PC-9 (cell line): Measurements from ENCODE around the gene MEF2A. TPM values are rescaled to one million over a fixed set of nuclear protein-coding genes. Genes with fewer than 3 reads are reported as not detected.

Experiments used
- BruUV-seq: library from RNA; stranded (reverse); fragments of 400-500 nt; replicated peaks from 2 replicates; lab custom pipeline; 2021; lab: Mats Ljungman, UMichigan
- CTCF ChIA-PET: fragments of 300-600 bp; sonication (Branson Sonifier 250); formaldehyde crosslinking; loops from one replicate; lab custom pipeline; 2022; ENCODE audit warnings: antibody characterized with exemption; lab: Charles Lee
- POLR2A ChIA-PET: fragments of 300-600 bp; sonication (Branson Sonifier 250); formaldehyde crosslinking; loops from one replicate; lab custom pipeline; 2022; ENCODE audit warnings: antibody characterized with exemption; ENCODE audit not compliant: unreplicated experiment; lab: Charles Lee
- DNase-seq, 2 experiments: peaks; one replicate each; pipeline versions ENCODE4 v3.0.0 to v3.0.0-alpha.2; 2015 to 2022; ENCODE audit warnings: mixed read lengths in 1 of 2
- H2AFZ ChIP-seq: fragments of 200-600 bp; sonication (generic); 2 replicates; pipeline ENCODE4 v1.8.1; 2017; ENCODE audit warnings: antibody characterized with exemption
- H3F3A ChIP-seq: fragments of 200-600 bp; sonication (generic); 2 replicates; pipeline ENCODE4 v1.8.1; 2017; ENCODE audit warnings: antibody characterized with exemption, mild to moderate bottlenecking, low read depth; ENCODE audit not compliant: insufficient read depth
- H3K27ac ChIP-seq: fragments of 200-600 bp; sonication (generic); 2 replicates; pipeline ENCODE4 v1.6.1; 2016; ENCODE audit warnings: mixed run types
- H3K27me3 ChIP-seq: fragments of 200-600 bp; sonication (generic); 2 replicates; pipeline ENCODE4 v1.6.1; 2016; ENCODE audit warnings: low read depth, mixed run types; ENCODE audit not compliant: insufficient read depth
- H3K36me3 ChIP-seq: fragments of 200-600 bp; sonication (generic); 2 replicates; pipeline ENCODE4 v1.6.1; 2016; ENCODE audit warnings: low read depth, mixed run types
- H3K4me1 ChIP-seq: fragments of 200-600 bp; sonication (generic); replicated peaks from 2 replicates; pipeline ENCODE4 v1.6.1; 2016; ENCODE audit warnings: mixed run types; ENCODE audit not compliant: insufficient read depth
- H3K4me2 ChIP-seq: fragments of 200-600 bp; sonication (generic); 2 replicates; pipeline ENCODE4 v1.6.1; 2017; ENCODE audit warnings: mixed run types
- H3K4me3 ChIP-seq: fragments of 200-600 bp; sonication (generic); 2 replicates; pipeline ENCODE4 v1.6.1; 2016; ENCODE audit warnings: mixed run types
- H3K79me2 ChIP-seq: fragments of 200-600 bp; sonication (generic); 2 replicates; pipeline ENCODE4 v1.6.1; 2017; ENCODE audit warnings: low read depth, mixed run types
- H3K9me2 ChIP-seq: fragments of 200-600 bp; sonication (generic); 2 replicates; pipeline ENCODE4 v1.8.1; 2017; ENCODE audit warnings: mild to moderate bottlenecking; ENCODE audit not compliant: insufficient read depth
- H3K9me3 ChIP-seq: fragments of 200-600 bp; sonication (generic); 2 replicates; pipeline ENCODE4 v1.8.1; 2016; ENCODE audit warnings: low read depth; ENCODE audit not compliant: insufficient read depth
- H4K20me1 ChIP-seq: fragments of 200-600 bp; sonication (generic); 2 replicates; pipeline ENCODE4 v1.8.1; 2017; ENCODE audit not compliant: insufficient read depth
- CTCF ChIP-seq: fragments of 200-600 bp; sonication (generic); conservative IDR thresholded peaks from 2 replicates; pipeline ENCODE4 v1.6.1; 2017; ENCODE audit warnings: mixed run types, antibody characterized with exemption, mild to moderate bottlenecking, moderate library complexity
- EZH2 ChIP-seq: fragments of 200-600 bp; sonication (generic); IDR thresholded peaks from 2 replicates; pipeline ENCODE4 v1.8.0; 2017; ENCODE audit warnings: antibody characterized with exemption, low read depth
- intact Hi-C: fragments of 100-400 bp; cut with micrococcal nuclease; formaldehyde crosslinking; loops from one replicate; pipeline ENCODE4 v1.10.0; 2022; ENCODE audit not compliant: unreplicated experiment
- total RNA-seq: library from RNA; stranded (reverse); gene quantifications from 2 replicates; pipeline ENCODE4 v1.2.3, GENCODE V29; 2021

MEF2A gene
- total RNA-seq, 1 experiment from 2014 or later: 31.8 TPM

DNA sequence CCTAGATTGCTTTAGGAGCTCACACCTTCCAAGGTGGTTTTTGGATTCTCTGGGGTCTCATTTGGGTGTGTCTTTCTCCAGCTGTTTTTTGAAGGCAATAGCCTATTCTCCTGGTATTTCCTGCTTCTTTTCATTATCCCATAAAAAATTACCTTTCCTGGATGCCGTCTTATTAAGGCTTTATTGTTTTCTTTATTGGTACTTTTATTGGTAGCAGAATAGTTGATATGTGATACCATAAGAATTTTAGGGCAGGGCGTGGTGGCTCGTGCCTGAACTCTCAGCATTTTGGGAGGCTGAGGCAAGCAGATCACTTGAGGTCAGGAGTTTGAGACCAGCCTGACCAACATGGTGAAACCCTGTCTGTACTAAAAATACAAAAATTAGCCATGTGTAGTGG lies 18.3 kb upstream of the MEF2A start:
- no peaks in the 10 kb centered on the region for H3K9me2 ChIP-seq
- no TSS peak for BruUV-seq
- TF ChIP-seq CTCF (no peak), EZH2 (no peak)
- CTCF ChIA-PET: interaction anchor here (0.6 kb wide), 1 partner anchor 84 kb away, joined by 3 read pairs; no protein-coding TSS in a partner anchor
- no peaks in the 10 kb centered on the region for H4K20me1 ChIP-seq
- DNase-seq: no peak
- H3K27me3 ChIP-seq: no peaks in the 10 kb centered on the region
- POLR2A ChIA-PET: no interaction called here
- no peak overlapping the region for H3K27ac ChIP-seq
- no peak overlapping the region for H2AFZ ChIP-seq
- intact Hi-C loops: no loop called here
- no peaks in the 10 kb centered on the region for H3K36me3 ChIP-seq
- H3K9me3 ChIP-seq: no peaks in the 10 kb centered on the region
- H3K4me1 ChIP-seq: peaks cover 6% of the 10 kb centered on the region; the same call in 1 of the 2 replicates
- H3K79me2 ChIP-seq: no peaks in the 10 kb centered on the region
- no peaks in the 10 kb centered on the region for H3F3A ChIP-seq
- H3K4me3 ChIP-seq: no peak overlapping the region
- H3K4me2 ChIP-seq: no peak overlapping the region

- POLR2A ChIA-PET: no interaction called here
- Histone ChIP-seq H3K79me2 (no peaks in the 10 kb centered on the region), H3K27ac (no peak overlapping the region), H3K9me2 (no peaks in the 10 kb centered on the region), H3K36me3 (no peaks in the 10 kb centered on the region), H4K20me1 (no peaks in the 10 kb centered on the region), H3K27me3 (no peaks in the 10 kb centered on the region), H2AFZ (no peak overlapping the region), H3K4me2 (no peak overlapping the region), H3K4me1 (no peaks in the 10 kb centered on the region), H3K4me3 (no peak overlapping the region), H3F3A (no peaks in the 10 kb centered on the region), H3K9me3 (no peaks in the 10 kb centered on the region)
- intact Hi-C loops: no loop called here
- no peak for TF ChIP-seq EZH2
- no peak for TF ChIP-seq CTCF
- DNase-seq: no peak
- CTCF ChIA-PET: no interaction called here
- no TSS peak for BruUV-seq
Measured at GRCh38 chr15:99550077-99550476, 15.7 kb upstream of the MEF2A start.

DNA sequence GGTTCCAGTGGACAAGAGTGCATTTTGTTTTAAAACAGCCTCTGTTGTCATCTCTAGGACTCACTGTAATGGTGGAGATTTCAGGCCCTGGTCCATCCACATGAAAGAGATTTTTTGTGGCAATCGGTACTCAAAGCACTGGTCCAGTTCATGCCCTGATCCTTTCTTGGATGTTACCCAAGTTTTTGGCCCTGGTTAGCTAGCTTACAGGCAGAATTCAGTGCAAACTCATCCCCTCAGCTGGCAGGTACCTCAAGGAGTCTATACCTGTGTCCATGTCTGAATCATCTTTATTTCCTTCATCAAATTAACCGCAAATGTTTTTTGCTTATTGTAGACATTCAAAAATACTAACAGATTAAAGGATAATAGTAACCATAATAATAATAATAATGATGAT lies 13.7 kb upstream of the MEF2A start:
- intact Hi-C loops: no loop called here
- DNase-seq: no peak
- Histone ChIP-seq H3K4me2 (no peak overlapping the region), H3F3A (no peaks in the 10 kb centered on the region), H3K27ac (no peak overlapping the region), H3K4me3 (no peak overlapping the region), H3K9me3 (no peaks in the 10 kb centered on the region), H3K27me3 (no peaks in the 10 kb centered on the region), H4K20me1 (no peaks in the 10 kb centered on the region), H2AFZ (no peak overlapping the region), H3K9me2 (no peaks in the 10 kb centered on the region), H3K4me1 (no peaks in the 10 kb centered on the region), H3K79me2 (no peaks in the 10 kb centered on the region), H3K36me3 (no peaks in the 10 kb centered on the region)
- TF ChIP-seq CTCF (no peak), EZH2 (no peak)
- POLR2A ChIA-PET: no interaction called here
- CTCF ChIA-PET: no interaction called here
- BruUV-seq: no TSS peak
